ENCODE measurements around the gene LGALS1. TPM values are rescaled to one million over a fixed set of nuclear protein-coding genes. Genes with fewer than 3 reads are reported as not detected.

The LGALS1 gene
- total RNA-seq, 1 experiment from 2014 or later, result 3.2 TPM

DNA sequence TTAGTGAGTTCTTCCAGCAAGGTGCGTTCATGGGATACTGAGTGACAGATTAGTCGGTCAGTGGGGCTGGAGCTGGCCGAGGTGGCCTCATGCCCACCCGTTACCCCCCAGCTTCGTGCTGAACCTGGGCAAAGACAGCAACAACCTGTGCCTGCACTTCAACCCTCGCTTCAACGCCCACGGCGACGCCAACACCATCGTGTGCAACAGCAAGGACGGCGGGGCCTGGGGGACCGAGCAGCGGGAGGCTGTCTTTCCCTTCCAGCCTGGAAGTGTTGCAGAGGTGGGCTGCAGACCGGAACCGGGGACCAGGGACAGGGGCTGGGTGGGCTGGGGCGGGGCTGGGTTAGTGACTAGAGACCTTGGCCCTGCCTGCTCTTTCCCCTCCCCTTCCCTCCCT lies 2.9 kb downstream of the LGALS1 start:
- TF ChIP-seq, protein P1, sequence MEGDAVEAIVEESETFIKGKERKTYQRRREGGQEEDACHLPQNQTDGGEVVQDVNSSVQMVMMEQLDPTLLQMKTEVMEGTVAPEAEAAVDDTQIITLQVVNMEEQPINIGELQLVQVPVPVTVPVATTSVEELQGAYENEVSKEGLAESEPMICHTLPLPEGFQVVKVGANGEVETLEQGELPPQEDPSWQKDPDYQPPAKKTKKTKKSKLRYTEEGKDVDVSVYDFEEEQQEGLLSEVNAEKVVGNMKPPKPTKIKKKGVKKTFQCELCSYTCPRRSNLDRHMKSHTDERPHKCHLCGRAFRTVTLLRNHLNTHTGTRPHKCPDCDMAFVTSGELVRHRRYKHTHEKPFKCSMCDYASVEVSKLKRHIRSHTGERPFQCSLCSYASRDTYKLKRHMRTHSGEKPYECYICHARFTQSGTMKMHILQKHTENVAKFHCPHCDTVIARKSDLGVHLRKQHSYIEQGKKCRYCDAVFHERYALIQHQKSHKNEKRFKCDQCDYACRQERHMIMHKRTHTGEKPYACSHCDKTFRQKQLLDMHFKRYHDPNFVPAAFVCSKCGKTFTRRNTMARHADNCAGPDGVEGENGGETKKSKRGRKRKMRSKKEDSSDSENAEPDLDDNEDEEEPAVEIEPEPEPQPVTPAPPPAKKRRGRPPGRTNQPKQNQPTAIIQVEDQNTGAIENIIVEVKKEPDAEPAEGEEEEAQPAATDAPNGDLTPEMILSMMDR (IDR thresholded peaks at IDR 0.05; ENCODE audit: insufficient read depth in 1 of 2, low read depth in 1 of 2, low read length in 1 of 2, severe bottlenecking in 1 of 2, unreplicated experiment in 1 of 2), result no peak
- POLR2A ChIA-PET, result no interaction called here
- intact Hi-C loops (cut with micrococcal nuclease; ENCODE audit: unreplicated experiment), result no loop called here
- Histone ChIP-seq H3K4me3 (ENCODE audit: low read depth, low read length) (no peak overlapping the region), H3K4me1 (peaks cover 9% of the 10 kb centered on the region; the same call in 1 of the 2 replicates), H3K36me3 (ENCODE audit: control insufficient read depth, insufficient read depth, low read length) (no peaks in the 10 kb centered on the region), H3K9me3 (no peaks in the 10 kb centered on the region), H3K27me3 (replicated peaks; ENCODE audit: control insufficient read depth, insufficient read depth, low read length) (no peaks in the 10 kb centered on the region)
- H3K4me3 Mint-ChIP-seq (ENCODE audit: unreplicated experiment), result peak overlapping the region; percentile 79
- CTCF ChIA-PET, result no interaction called here
- peaks cover 6% of the 10 kb centered on the region for H3K36me3 Mint-ChIP-seq (ENCODE audit: insufficient read depth, unreplicated experiment)
- no peak for DNase-seq
- BruUV-seq (replicated peaks), result no TSS peak
- no peaks in the 10 kb centered on the region for H3K27me3 Mint-ChIP-seq (ENCODE audit: insufficient read depth, unreplicated experiment)
- peaks cover 7% of the 10 kb centered on the region for H3K4me1 Mint-ChIP-seq (ENCODE audit: low read depth, unreplicated experiment)
- H3K27ac Mint-ChIP-seq (ENCODE audit: unreplicated experiment), result no peak overlapping the region
- H3K9me3 Mint-ChIP-seq (ENCODE audit: unreplicated experiment), result no peaks in the 10 kb centered on the region

DNA sequence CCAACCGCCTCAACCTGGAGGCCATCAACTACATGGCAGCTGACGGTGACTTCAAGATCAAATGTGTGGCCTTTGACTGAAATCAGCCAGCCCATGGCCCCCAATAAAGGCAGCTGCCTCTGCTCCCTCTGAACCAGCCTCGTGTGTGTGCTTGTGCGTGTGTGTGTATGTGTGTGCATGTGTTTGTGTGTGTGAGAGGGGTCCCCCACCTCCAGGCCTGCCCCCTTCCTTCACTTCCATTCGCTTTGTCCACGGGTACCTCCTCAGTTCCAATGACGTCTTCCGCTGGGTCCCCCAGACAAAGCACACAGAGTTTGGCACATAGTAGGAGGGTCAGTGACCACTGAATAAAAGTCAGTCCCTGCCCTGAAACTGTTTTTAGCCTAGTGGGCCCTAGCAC lies 4.2 kb downstream of the LGALS1 start:
- H3K4me1 ChIP-seq, result peaks cover 14% of the 10 kb centered on the region; the same call in 1 of the 2 replicates
- no TSS peak for BruUV-seq (replicated peaks)
- H3K27ac Mint-ChIP-seq (ENCODE audit: unreplicated experiment), result no peak overlapping the region

DNA sequence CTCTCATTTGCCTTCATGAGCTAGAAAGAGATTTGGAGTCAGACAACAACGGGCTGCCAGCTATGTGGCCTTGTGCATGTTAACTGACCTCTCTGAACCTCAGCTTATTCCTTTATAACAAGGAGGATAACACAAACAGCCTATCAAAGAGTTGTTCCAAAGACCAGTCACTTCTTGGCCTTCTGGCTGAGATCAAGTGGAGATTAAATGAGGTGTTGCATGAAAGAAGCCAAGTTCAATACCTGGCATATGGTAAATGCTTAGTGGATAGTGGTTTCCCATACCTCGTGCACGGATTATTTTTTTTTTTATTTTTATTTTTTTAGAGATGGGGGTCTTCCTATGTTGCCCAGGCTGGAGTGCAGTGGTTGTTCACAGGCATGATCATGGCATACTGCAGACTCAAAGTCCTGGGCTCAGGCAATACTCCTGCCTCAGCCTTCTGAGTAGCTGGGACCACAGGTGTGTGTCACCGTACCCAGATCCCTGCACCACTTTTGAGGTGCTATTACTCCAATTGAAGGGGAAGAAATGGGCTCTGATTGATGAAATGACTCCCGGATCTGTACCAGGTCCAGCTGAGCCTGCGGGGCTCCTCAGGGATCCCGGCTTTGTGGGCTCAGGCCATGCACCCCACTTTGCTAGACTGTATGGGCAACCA lies 4.9 kb downstream of the LGALS1 start:
- H3K27me3 ChIP-seq (replicated peaks; ENCODE audit: control insufficient read depth, insufficient read depth, low read length), result no peaks in the 10 kb centered on the region
- ChIA-PET POLR2A (no interaction called here), CTCF (interaction anchor here (0.9 to 2.0 kb wide), 4 partner anchors 22 to 46 kb away, joined by 3 to 43 read pairs (median 10); partner anchors contain the start of gene PDXP)
- peaks cover 18% of the 10 kb centered on the region; the same call in 1 of the 2 replicates for H3K4me1 ChIP-seq
- no peak for DNase-seq
- intact Hi-C loops (cut with micrococcal nuclease; ENCODE audit: unreplicated experiment), result loop anchor here (5.0 to 10.0 kb wide), 2 partner anchors 76 to 143 kb away; partner anchors contain the start of gene GGA1
- no TSS peak for BruUV-seq (replicated peaks)
- H3K4me3 ChIP-seq (ENCODE audit: low read depth, low read length), result no peak overlapping the region
- peaks cover 7% of the 10 kb centered on the region for H3K4me1 Mint-ChIP-seq (ENCODE audit: low read depth, unreplicated experiment)
- H3K9me3 ChIP-seq, result no peaks in the 10 kb centered on the region
- H3K27ac Mint-ChIP-seq (ENCODE audit: unreplicated experiment), result no peak overlapping the region
- no peaks in the 10 kb centered on the region for H3K9me3 Mint-ChIP-seq (ENCODE audit: unreplicated experiment)
- H3K27me3 Mint-ChIP-seq (ENCODE audit: insufficient read depth, unreplicated experiment), result no peaks in the 10 kb centered on the region
- TF ChIP-seq, protein P1 (IDR thresholded peaks at IDR 0.05; ENCODE audit: insufficient read depth in 1 of 2, low read depth in 1 of 2, low read length in 1 of 2, severe bottlenecking in 1 of 2, unreplicated experiment in 1 of 2), result no peak
- no peaks in the 10 kb centered on the region for H3K36me3 ChIP-seq (ENCODE audit: control insufficient read depth, insufficient read depth, low read length)
- peaks cover 6% of the 10 kb centered on the region for H3K36me3 Mint-ChIP-seq (ENCODE audit: insufficient read depth, unreplicated experiment)
- H3K4me3 Mint-ChIP-seq (ENCODE audit: unreplicated experiment), result no peak overlapping the region

More for the DNA sequence above, 4.2 kb downstream of the LGALS1 start:
- Histone ChIP-seq H3K27me3 (replicated peaks; ENCODE audit: control insufficient read depth, insufficient read depth, low read length) (no peaks in the 10 kb centered on the region), H3K36me3 (ENCODE audit: control insufficient read depth, insufficient read depth, low read length) (no peaks in the 10 kb centered on the region), H3K9me3 (no peaks in the 10 kb centered on the region), H3K4me3 (ENCODE audit: low read depth, low read length) (no peak overlapping the region)
- H3K36me3 Mint-ChIP-seq (ENCODE audit: insufficient read depth, unreplicated experiment), result peaks cover 6% of the 10 kb centered on the region
- intact Hi-C loops (cut with micrococcal nuclease; ENCODE audit: unreplicated experiment), result loop anchor here (5.0 to 10.0 kb wide), 2 partner anchors 75 to 142 kb away; partner anchors contain the start of gene GGA1
- no peak overlapping the region for H3K4me3 Mint-ChIP-seq (ENCODE audit: unreplicated experiment)
- no peak for DNase-seq
- TF ChIP-seq, protein P1 (IDR thresholded peaks at IDR 0.05; ENCODE audit: insufficient read depth in 1 of 2, low read depth in 1 of 2, low read length in 1 of 2, severe bottlenecking in 1 of 2, unreplicated experiment in 1 of 2), result no peak
- ChIA-PET POLR2A (no interaction called here), CTCF (interaction anchor here (0.9 kb wide), 1 partner anchor 36 kb away, joined by 5 read pairs; no protein-coding TSS in a partner anchor)
- H3K9me3 Mint-ChIP-seq (ENCODE audit: unreplicated experiment), result no peaks in the 10 kb centered on the region
- H3K4me1 Mint-ChIP-seq (ENCODE audit: low read depth, unreplicated experiment), result peaks cover 7% of the 10 kb centered on the region
- H3K27me3 Mint-ChIP-seq (ENCODE audit: insufficient read depth, unreplicated experiment), result no peaks in the 10 kb centered on the region

Measured in Caco-2 (cell line).